HS-27A (cell line): ENCODE results near the gene PSMA2.
"Not testable (repeated sequence)": the region's sequence is repeated elsewhere in the genome, so short reads cannot be mapped to it uniquely, and the experiment has no call there.

Experiments used
- DNase-seq: peaks from one replicate; pipeline ENCODE4 v3.0.0-alpha.2; 2012; ENCODE audit warnings: low read depth, missing footprints

The PSMA2 gene

GRCh38 chr7:42907316-42907715 lies 24.7 kb downstream of the PSMA2 start:
- DNase-seq = no peak

- DNase-seq = no peak
Observed at GRCh38 chr7:42906181-42906580, 25.8 kb downstream of the PSMA2 start.

- no peak for DNase-seq
Observed at GRCh38 chr7:42902331-42902730, 29.6 kb downstream of the PSMA2 start.

GRCh38 chr7:42900842-42901241 lies 31.1 kb downstream of the PSMA2 start:
- DNase-seq = no peak

- DNase-seq = no peak
Observed at GRCh38 chr7:42893346-42894240, 38.4 kb downstream of the PSMA2 start.

- no peak for DNase-seq
Observed at GRCh38 chr7:42886893-42887505, 45.0 kb downstream of the PSMA2 start.

- DNase-seq = no peak
Observed at GRCh38 chr7:42886129-42886528, 45.8 kb downstream of the PSMA2 start.

- DNase-seq = not testable (repeated sequence)
Observed at GRCh38 chr7:42885183-42885582, 46.8 kb downstream of the PSMA2 start.

- no peak for DNase-seq
Observed at GRCh38 chr7:42883950-42884349, 48.0 kb downstream of the PSMA2 start.

- no peak for DNase-seq
Observed at GRCh38 chr7:42880392-42880791, 51.6 kb downstream of the PSMA2 start.

GRCh38 chr7:42878303-42878702 lies 53.7 kb downstream of the PSMA2 start:
- DNase-seq = no peak

- no peak for DNase-seq
Observed at GRCh38 chr7:42877862-42878261, 54.1 kb downstream of the PSMA2 start.

- no peak for DNase-seq
Observed at GRCh38 chr7:42876182-42877068, 55.5 kb downstream of the PSMA2 start.

- no peak for DNase-seq
Observed at GRCh38 chr7:42869131-42870020, 62.6 kb downstream of the PSMA2 start.

GRCh38 chr7:42868480-42868879 lies 63.5 kb downstream of the PSMA2 start:
- no peak for DNase-seq
